Activated T-helper 2 cell treated with anti-CD3 and anti-CD28 coated beads, Interferon-gamma antibody, Interleukin-2, Interleukin-4, amounts not matched to agents 10 μg/mL and 5 μg/mL and 100 μg/mL, durations not matched to agents 14 hours and 24 hours and 36 hours (primary cell): ENCODE results near the gene NCAPH2. TPM values are rescaled to one million over a fixed set of nuclear protein-coding genes. Genes with fewer than 3 reads are reported as not detected.

ENCODE experiments used
- DNase-seq: peaks from one replicate; pipeline ENCODE4 v3.0.0; 2021; ENCODE audit warnings: low spot score
- H3K27ac Mint-ChIP-seq: one replicate; pipeline ENCODE4 v1.8.0; 2021; ENCODE audit warnings: mixed read lengths
- H3K27me3 Mint-ChIP-seq: one replicate; pipeline ENCODE4 v1.8.0; 2021; ENCODE audit warnings: low read depth, mixed read lengths
- H3K36me3 Mint-ChIP-seq: one replicate; pipeline ENCODE4 v1.8.0; 2021; ENCODE audit warnings: low read depth, mixed read lengths
- H3K4me1 Mint-ChIP-seq: one replicate; pipeline ENCODE4 v1.8.0; 2021; ENCODE audit warnings: low read depth, mixed read lengths
- H3K4me3 Mint-ChIP-seq: one replicate; pipeline ENCODE4 v1.8.0; 2021; ENCODE audit warnings: low read depth, mild to moderate bottlenecking, moderate library complexity, mixed read lengths
- H3K9me3 Mint-ChIP-seq: one replicate; pipeline ENCODE4 v1.8.0; 2021; ENCODE audit warnings: mixed read lengths
- intact Hi-C: fragments of 100-400 bp; cut with micrococcal nuclease; formaldehyde crosslinking; loops from one replicate; pipeline ENCODE4 v1.15.1; 2023
- total RNA-seq: library from RNA; stranded (reverse); gene quantifications from 2 replicates; pipeline ENCODE4 v1.2.3, GENCODE V29; 2022

NCAPH2 gene
- total RNA-seq = 112 and 115 TPM in 2 replicates

GRCh38 chr22:50507991-50508884 is at the start of gene NCAPH2:
Gene NCAPH2, plus strand, starts transcription at chr22:50508224. Its CDS starts 114 bp downstream, at chr22:50508338.
- intact Hi-C loops = loop anchor here (1.0 to 2.0 kb wide), 2 partner anchors 17 to 75 kb away; partner anchors contain the start of genes CHKB and SCO2
- H3K4me3 Mint-ChIP-seq = peak within 1 kb of the TSS; percentile 96
- no peaks in the 10 kb centered on the region for H3K9me3 Mint-ChIP-seq
- peak within 1 kb of the TSS; percentile 94 for H3K27ac Mint-ChIP-seq
- peaks cover 18% of the 10 kb centered on the region for H3K36me3 Mint-ChIP-seq
- DNase-seq = peak; percentile 96
- no peaks in the 10 kb centered on the region for H3K27me3 Mint-ChIP-seq
- H3K4me1 Mint-ChIP-seq = peaks cover 16% of the 10 kb centered on the region

GRCh38 chr22:50459016-50459415 is 49.0 kb upstream of the NCAPH2 start:
- no peak overlapping the region for H3K27ac Mint-ChIP-seq
- DNase-seq = no peak
- peaks cover under 1% of the 10 kb centered on the region for H3K4me1 Mint-ChIP-seq
- peaks cover 53% of the 10 kb centered on the region for H3K36me3 Mint-ChIP-seq
- no peaks in the 10 kb centered on the region for H3K27me3 Mint-ChIP-seq
- no peaks in the 10 kb centered on the region for H3K9me3 Mint-ChIP-seq
- intact Hi-C loops = no loop called here
- H3K4me3 Mint-ChIP-seq = no peak overlapping the region

- H3K4me1 Mint-ChIP-seq = no peaks in the 10 kb centered on the region
- peaks cover 54% of the 10 kb centered on the region for H3K36me3 Mint-ChIP-seq
- intact Hi-C loops = loop anchor here (10.0 kb wide), 1 partner anchor 115 kb away; the partner anchor contains the start of gene PPP6R2
- H3K27me3 Mint-ChIP-seq = no peaks in the 10 kb centered on the region
- no peak overlapping the region for H3K27ac Mint-ChIP-seq
- H3K9me3 Mint-ChIP-seq = no peaks in the 10 kb centered on the region
- no peak overlapping the region for H3K4me3 Mint-ChIP-seq
- DNase-seq = no peak
Measured at GRCh38 chr22:50459496-50460140, 48.4 kb upstream of the NCAPH2 start.

- H3K27me3 Mint-ChIP-seq = no peaks in the 10 kb centered on the region
- H3K36me3 Mint-ChIP-seq = peaks cover 55% of the 10 kb centered on the region
- no peak overlapping the region for H3K4me3 Mint-ChIP-seq
- H3K4me1 Mint-ChIP-seq = no peaks in the 10 kb centered on the region
- DNase-seq = no peak
- no peaks in the 10 kb centered on the region for H3K9me3 Mint-ChIP-seq
- intact Hi-C loops = loop anchor here (10.0 kb wide), 1 partner anchor 116 kb away; the partner anchor contains the start of gene PPP6R2
- no peak overlapping the region for H3K27ac Mint-ChIP-seq
Measured at GRCh38 chr22:50460938-50461337, 47.1 kb upstream of the NCAPH2 start.

GRCh38 chr22:50461536-50461935 is 46.5 kb upstream of the NCAPH2 start:
- H3K4me3 Mint-ChIP-seq = no peak overlapping the region
- no peaks in the 10 kb centered on the region for H3K27me3 Mint-ChIP-seq
- DNase-seq = no peak
- H3K27ac Mint-ChIP-seq = no peak overlapping the region
- no peaks in the 10 kb centered on the region for H3K9me3 Mint-ChIP-seq
- H3K36me3 Mint-ChIP-seq = peaks cover 59% of the 10 kb centered on the region
- no peaks in the 10 kb centered on the region for H3K4me1 Mint-ChIP-seq
- intact Hi-C loops = loop anchor here (10.0 kb wide), 1 partner anchor 117 kb away; the partner anchor contains the start of gene PPP6R2

GRCh38 chr22:50461979-50462540 is 46.0 kb upstream of the NCAPH2 start:
- H3K36me3 Mint-ChIP-seq = peaks cover 60% of the 10 kb centered on the region

GRCh38 chr22:50463188-50463900 is 44.7 kb upstream of the NCAPH2 start:
- H3K36me3 Mint-ChIP-seq = peaks cover 54% of the 10 kb centered on the region
- no peak for DNase-seq
- no peak overlapping the region for H3K4me3 Mint-ChIP-seq
- H3K4me1 Mint-ChIP-seq = peaks cover 4% of the 10 kb centered on the region
- no peak overlapping the region for H3K27ac Mint-ChIP-seq
- H3K9me3 Mint-ChIP-seq = no peaks in the 10 kb centered on the region
- H3K27me3 Mint-ChIP-seq = no peaks in the 10 kb centered on the region
- intact Hi-C loops = loop anchor here (10.0 kb wide), 1 partner anchor 119 kb away; the partner anchor contains the start of gene PPP6R2

More at GRCh38 chr22:50461979-50462540, 46.0 kb upstream of the NCAPH2 start:
- no peak for DNase-seq
- Mint-ChIP-seq H3K27me3 (no peaks in the 10 kb centered on the region), H3K4me1 (peaks cover 4% of the 10 kb centered on the region), H3K9me3 (no peaks in the 10 kb centered on the region), H3K27ac (no peak overlapping the region), H3K4me3 (no peak overlapping the region)
- intact Hi-C loops = loop anchor here (10.0 kb wide), 1 partner anchor 117 kb away; the partner anchor contains the start of gene PPP6R2

- Mint-ChIP-seq H3K9me3 (no peaks in the 10 kb centered on the region), H3K4me3 (no peak overlapping the region), H3K36me3 (peaks cover 52% of the 10 kb centered on the region), H3K27ac (no peak overlapping the region), H3K27me3 (no peaks in the 10 kb centered on the region), H3K4me1 (peaks cover 10% of the 10 kb centered on the region)
- intact Hi-C loops = loop anchor here (10.0 kb wide), 1 partner anchor 120 kb away; the partner anchor contains the start of gene PPP6R2
- no peak for DNase-seq
Measured at GRCh38 chr22:50464451-50464850, 43.6 kb upstream of the NCAPH2 start.

- intact Hi-C loops = loop anchor here (10.0 kb wide), 1 partner anchor 120 kb away; the partner anchor contains the start of gene PPP6R2
- no peaks in the 10 kb centered on the region for H3K9me3 Mint-ChIP-seq
- DNase-seq = no peak
- H3K27ac Mint-ChIP-seq = no peak overlapping the region
- H3K4me1 Mint-ChIP-seq = peaks cover 13% of the 10 kb centered on the region
- no peak overlapping the region for H3K4me3 Mint-ChIP-seq
- H3K36me3 Mint-ChIP-seq = peaks cover 50% of the 10 kb centered on the region
- no peaks in the 10 kb centered on the region for H3K27me3 Mint-ChIP-seq
Measured at GRCh38 chr22:50465066-50465930, 42.7 kb upstream of the NCAPH2 start.

- no peaks in the 10 kb centered on the region for H3K9me3 Mint-ChIP-seq
- no peak overlapping the region for H3K4me3 Mint-ChIP-seq
- intact Hi-C loops = loop anchor here (10.0 kb wide), 1 partner anchor 123 kb away; the partner anchor contains the start of gene PPP6R2
- peaks cover 43% of the 10 kb centered on the region for H3K36me3 Mint-ChIP-seq
- H3K4me1 Mint-ChIP-seq = peaks cover 30% of the 10 kb centered on the region
- H3K27me3 Mint-ChIP-seq = no peaks in the 10 kb centered on the region
- no peak for DNase-seq
- H3K27ac Mint-ChIP-seq = no peak overlapping the region
Measured at GRCh38 chr22:50467341-50467740, 40.7 kb upstream of the NCAPH2 start.

GRCh38 chr22:50467773-50468440 is 40.1 kb upstream of the NCAPH2 start:
- no peaks in the 10 kb centered on the region for H3K9me3 Mint-ChIP-seq
- intact Hi-C loops = loop anchor here (10.0 kb wide), 1 partner anchor 123 kb away; the partner anchor contains the start of gene PPP6R2
- H3K27me3 Mint-ChIP-seq = no peaks in the 10 kb centered on the region
- H3K4me1 Mint-ChIP-seq = peaks cover 33% of the 10 kb centered on the region
- DNase-seq = no peak
- H3K36me3 Mint-ChIP-seq = peaks cover 42% of the 10 kb centered on the region
- no peak overlapping the region for H3K27ac Mint-ChIP-seq
- H3K4me3 Mint-ChIP-seq = no peak overlapping the region
